HG03558 (cell line): ENCODE results near the gene FOSB.
"Not testable (repeated sequence)": the region's sequence is repeated elsewhere in the genome, so short reads cannot be mapped to it uniquely, and the experiment has no call there.

Source experiments
- ATAC-seq: cut with Tn5 transposase; IDR thresholded peaks from one replicate; pipeline ENCODE4 v1.9.1; 2021; ENCODE audit warnings: moderate number of reproducible peaks; ENCODE audit not compliant: unreplicated experiment; ENCODE audit errors: extremely low read depth

FOSB gene

DNA sequence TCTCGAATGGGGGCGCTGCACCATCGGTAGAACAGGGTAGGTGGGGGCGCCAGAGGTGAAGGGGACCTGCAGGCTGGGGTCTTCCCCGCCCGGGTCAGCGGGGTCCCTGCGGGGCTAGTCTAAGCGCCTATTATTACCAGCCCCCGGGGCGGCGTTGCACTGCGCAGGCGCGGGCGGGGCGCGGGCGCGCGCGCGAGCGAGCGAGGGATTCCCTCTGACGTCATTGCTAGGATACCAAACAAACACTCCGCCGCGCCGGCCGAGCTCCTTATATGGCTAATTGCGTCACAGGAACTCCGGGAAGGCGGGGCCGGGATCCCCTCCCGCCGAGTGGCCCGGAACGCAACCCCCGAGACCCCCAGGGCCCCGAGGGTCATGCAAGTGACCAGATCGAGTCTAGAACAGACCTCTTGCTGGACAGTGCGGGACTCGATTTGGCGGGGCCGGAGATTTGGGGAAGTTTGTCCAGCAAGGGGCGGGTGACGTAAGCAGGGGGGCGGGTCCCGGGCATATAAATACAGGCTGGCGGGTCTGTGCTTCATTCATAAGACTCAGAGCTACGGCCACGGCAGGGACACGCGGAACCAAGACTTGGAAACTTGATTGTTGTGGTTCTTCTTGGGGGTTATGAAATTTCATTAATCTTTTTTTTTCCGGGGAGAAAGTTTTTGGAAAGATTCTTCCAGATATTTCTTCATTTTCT lies at the start of gene FOSB:
TSS of gene FOSB (plus strand) at position 541 of the 703 bp plus-strand sequence. CDS start 591 bp downstream, outside the sequence.
- no peak for ATAC-seq

GRCh38 chr19:45418802-45419201 lies 49.0 kb upstream of the FOSB start:
- ATAC-seq, result no peak

GRCh38 chr19:45419396-45419795 lies 48.4 kb upstream of the FOSB start:
- ATAC-seq, result no peak

GRCh38 chr19:45419895-45420294 lies 47.9 kb upstream of the FOSB start:
- ATAC-seq, result no peak

GRCh38 chr19:45420356-45420755 lies 47.4 kb upstream of the FOSB start:
- ATAC-seq, result no peak

DNA sequence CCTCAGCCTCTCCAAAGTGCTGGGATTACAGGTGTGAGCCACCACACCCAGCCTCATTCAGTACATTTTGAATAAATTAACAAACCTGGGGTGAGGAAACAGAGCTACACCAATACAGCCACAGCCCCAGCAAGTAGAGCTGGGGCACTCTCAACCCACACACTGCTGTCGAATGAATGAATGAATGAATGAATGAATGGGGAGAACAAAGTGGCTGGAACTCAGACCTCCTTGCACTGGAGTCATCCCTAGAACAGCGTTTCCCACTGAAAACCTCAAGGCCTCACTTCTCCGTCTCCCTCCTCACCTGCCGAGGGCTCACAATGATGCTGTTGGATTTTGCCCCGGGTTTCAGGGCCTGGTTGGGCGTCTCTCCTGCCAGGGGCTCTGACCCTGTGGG lies 46.9 kb upstream of the FOSB start:
- no peak for ATAC-seq

DNA sequence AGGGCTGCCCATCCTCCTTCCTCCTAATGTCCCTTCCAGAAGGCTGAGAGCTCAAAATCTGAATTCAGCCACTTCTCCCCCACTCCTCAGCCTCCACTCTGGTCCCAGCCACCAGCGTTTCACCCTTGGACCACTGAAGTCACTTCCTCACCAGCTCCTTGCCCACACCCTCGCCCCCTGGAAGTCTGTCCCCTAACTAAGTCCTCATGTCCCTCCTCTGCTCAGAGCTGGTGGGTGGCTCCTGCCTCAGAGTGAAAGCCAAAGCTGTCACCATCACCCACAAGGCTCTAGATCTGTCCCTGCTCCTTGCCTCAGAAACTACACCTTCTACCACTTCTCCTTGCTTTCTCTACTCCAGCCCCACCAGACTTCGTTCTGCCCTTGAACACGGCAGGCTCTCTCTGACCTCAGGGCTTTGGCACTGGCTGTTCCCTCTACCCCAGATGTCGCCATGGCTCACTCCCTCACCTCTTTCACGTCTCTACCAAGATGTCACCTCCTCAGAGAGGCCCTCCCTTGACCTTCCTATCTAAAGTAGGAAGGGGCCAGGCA lies 45.8 kb upstream of the FOSB start:
- ATAC-seq, result no peak

- ATAC-seq, result no peak
These were observed 44.7 kb upstream of the FOSB start for GRCh38 chr19:45423033-45423588.

DNA sequence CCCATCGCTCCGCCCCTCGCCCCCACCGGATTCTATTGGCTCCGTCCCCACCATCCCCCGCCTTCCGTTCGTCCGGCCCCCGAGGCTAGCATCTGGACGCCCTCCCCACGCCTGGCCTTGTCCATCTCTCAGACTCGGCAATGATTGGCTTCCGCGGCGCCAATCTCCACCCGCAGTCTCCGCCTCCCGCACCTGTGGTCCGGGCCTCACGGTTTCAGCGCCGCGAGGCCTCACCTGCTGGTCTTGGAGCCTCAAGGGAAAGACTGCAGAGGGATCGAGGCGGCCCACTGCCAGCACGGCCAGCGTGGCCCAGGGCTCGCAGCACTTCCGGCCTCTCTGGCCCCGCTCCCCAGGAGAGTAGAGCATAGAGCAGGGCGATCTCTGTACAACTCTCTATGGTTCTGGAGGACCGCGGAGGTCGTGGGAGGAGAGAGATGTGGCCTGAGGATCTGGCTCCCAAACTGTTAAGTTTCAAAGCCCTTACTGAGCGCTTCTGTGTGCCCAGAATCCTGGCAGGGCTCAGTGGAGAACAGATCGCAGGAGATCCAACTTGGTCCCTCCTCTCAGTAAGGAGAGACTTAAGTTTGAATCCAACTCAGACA lies 44.1 kb upstream of the FOSB start, which contains the start of gene ERCC1:
TSS of gene ERCC1 (minus strand) at position 329 of the 602 bp plus-strand sequence. CDS start 543 bp downstream, outside the sequence.
- ATAC-seq, result no peak

DNA sequence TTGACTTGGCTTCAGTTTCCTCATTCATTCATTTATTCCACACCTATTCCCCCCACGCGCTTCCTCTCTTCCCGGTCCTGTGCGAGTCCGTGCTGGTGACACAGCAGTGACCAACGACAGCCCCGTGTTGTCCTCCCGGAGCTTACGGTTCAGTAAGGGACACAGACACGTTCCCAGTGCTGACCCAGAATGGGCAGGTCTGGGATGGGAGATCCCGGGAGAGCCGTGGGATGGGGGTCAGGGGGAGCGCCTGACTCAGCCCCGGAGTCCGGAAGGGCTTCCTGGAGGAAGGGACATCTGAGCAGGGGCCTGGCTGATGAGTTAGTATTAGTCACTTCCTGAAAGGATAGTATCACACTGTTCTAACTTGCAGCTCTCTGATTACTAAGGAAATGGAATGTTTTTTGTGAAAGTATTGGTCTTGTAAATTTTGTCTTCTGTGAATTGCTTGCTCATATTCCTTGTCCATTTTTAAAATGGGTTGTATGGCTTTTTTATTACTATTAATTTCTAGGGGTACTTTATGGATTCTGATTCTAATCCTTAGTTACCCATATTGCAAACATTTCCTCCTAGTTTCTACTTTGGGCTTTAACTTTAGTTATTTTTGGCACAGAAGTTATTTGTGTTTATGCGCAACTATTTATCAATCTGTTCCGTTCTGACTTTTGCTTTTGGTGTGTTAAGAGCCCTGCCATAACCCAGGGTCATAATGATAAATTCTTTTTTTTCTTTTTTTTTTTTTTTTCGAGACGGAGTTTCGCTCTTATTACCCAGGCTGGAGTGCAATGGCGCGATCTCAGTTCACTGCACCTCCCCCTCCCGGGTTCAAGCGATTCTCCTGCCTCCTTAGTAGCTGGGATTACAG lies 43.4 kb upstream of the FOSB start:
- ATAC-seq, result no peak

DNA sequence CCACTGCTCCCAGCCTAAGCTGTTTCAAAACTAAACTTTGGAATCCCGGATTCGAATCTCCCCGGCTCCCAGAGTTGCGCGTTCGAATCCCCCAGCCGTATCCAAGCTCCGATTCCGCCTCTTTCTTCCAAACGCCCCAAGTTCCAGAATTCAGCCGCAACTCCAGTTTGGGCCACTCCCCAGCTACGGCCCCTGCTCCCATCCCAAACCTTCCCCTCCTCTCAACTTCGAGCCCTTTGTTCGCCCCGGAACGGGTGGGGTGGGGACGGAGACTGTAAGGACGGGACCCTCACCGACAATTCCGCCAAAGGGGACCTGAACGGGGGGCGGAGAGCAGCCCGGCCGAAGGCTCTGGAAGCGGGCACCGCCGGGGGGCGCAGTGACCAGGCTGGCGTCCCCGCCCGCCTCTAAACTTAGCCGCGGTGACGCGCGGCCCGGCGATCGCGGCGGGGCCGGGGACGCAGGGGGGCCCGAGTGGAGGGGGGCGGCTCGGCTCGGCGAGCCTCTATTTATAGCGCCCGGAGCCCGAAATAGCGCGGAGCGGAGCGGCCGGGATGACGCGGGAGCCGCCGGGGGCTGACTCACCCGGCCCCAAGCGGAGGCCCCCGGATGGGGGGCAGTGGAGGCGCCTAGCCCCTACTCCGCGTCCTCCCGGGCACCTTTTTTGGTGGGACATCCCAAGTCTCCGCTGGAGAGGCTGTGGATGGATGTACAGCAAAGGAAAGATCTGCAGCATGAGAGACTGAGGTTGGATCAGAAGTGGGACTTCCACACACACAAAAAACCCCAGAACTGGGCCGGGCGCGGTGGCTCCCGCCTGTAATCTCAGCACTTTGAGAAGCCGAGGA lies 39.2 kb upstream of the FOSB start:
- ATAC-seq, result no peak

- ATAC-seq, result not testable (repeated sequence)
These were observed 37.9 kb upstream of the FOSB start for GRCh38 chr19:45429896-45430295.

GRCh38 chr19:45431008-45431407 lies 36.8 kb upstream of the FOSB start:
- not testable (repeated sequence) for ATAC-seq

DNA sequence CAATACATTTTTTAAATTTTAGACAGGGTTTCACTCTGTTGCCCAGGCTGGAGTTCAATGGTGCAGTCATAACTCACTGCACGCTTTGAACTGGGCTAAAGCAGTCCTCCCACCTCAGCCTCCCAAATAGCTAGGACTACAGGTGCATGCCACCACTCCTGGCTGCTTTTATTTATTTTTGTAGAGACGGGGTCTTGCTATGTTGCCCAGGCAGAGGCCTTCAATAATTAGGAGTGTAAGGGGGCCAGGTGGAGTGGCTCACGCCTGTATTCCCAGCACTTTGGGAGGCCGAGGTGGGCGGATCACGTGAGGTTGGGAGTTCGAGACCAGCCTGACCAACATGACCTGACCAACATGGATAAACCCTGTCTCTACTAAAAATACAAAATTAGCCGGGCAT lies 35.3 kb upstream of the FOSB start:
- not testable (repeated sequence) for ATAC-seq

GRCh38 chr19:45437328-45437727 lies 30.5 kb upstream of the FOSB start:
- ATAC-seq, result no peak

- no peak for ATAC-seq
These were observed 28.6 kb upstream of the FOSB start for GRCh38 chr19:45439190-45439568.

DNA sequence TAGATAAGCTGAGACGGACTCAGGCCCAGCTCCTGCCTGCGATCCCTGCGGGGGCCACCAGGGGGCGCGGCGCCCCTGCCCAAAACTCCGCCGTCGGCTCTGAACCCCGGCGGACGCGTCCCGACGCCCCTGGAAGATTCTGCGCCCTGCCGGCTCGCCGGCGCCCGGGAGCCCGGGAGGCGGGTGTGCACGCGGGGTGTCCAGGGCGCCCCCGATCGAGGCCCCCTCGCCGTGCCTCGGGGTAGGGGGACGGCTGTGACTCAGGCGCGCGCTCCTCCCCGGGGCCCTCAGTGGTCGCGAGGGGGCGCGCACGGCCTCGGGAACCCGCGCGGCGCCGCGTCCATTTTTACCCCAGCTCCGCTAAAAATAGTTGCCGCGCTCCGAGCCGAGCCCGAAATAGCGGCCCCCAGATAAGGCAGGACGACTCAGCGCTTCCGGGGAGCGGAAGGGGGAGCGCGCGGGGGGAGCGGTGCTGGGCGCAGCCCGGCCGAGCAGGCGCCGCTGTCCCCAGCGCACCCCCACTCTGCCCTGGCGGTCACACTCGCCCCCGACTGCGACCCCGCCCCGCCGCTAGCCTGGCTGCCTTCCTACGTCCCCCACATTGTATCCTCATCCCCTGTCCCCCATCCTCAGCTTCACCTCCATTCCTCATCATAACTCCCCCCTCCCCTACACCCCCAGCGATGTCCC lies 28.1 kb upstream of the FOSB start:
- no peak for ATAC-seq

- no peak for ATAC-seq
These were observed 27.5 kb upstream of the FOSB start for GRCh38 chr19:45440259-45440638.
